K562 (cell line): ENCODE measurements around the gene PUM1.

Source experiments
- CTCF ChIP-seq, 3 experiments: IDR thresholded peaks in 2 of 3; conservative IDR thresholded peaks in 1 of 3; 2 replicates each; pipeline ENCODE4 v1.5.1; 2011 to 2012; ENCODE audit warnings: low read length in 3 of 3, mild to moderate bottlenecking in 3 of 3, control low read depth in 2 of 3, improper control_type of control experiment in 1 of 3, inconsistent platforms in 1 of 3, low read depth in 1 of 3, mixed read lengths in 1 of 3, moderate library complexity in 1 of 3; ENCODE audit not compliant: insufficient read depth in 2 of 3
- FOXK1 ChIP-seq: sonication (generic); formaldehyde crosslinking; IDR thresholded peaks from 2 replicates; pipeline ENCODE4 v1.8.0; 2022; ENCODE audit warnings: missing genetic modification reagents, mild to moderate bottlenecking, borderline replicate concordance
- GABPB2 ChIP-seq: fragments of 250-450 bp; sonication (Bioruptor Pico); conservative IDR thresholded peaks from 2 replicates; pipeline ENCODE4 v1.5.1; 2021; ENCODE audit warnings: mild to moderate bottlenecking
- HCFC1 ChIP-seq: IDR thresholded peaks from 2 replicates; pipeline ENCODE4 v1.6.1; 2012; ENCODE audit warnings: low read depth, low read length, improper control_type of control experiment
- MTA3 ChIP-seq: fragments of 450-650 bp; formaldehyde crosslinking; IDR thresholded peaks from 2 replicates; pipeline ENCODE4 v1.6.1; 2017; ENCODE audit warnings: mild to moderate bottlenecking, borderline replicate concordance
- PURB ChIP-seq: sonication (generic); formaldehyde crosslinking; IDR thresholded peaks from 2 replicates; pipeline ENCODE4 v1.9.0; 2021; ENCODE audit warnings: low read depth, mild to moderate bottlenecking, missing genetic modification reagents
- TBL1XR1 ChIP-seq, 2 experiments: IDR thresholded peaks; 2 replicates each; pipeline ENCODE4 v1.6.1; 2012; ENCODE audit warnings: improper control_type of control experiment in 2 of 2, low read length in 2 of 2, mild to moderate bottlenecking in 1 of 2
- ZFX ChIP-seq: sonication (generic); formaldehyde crosslinking; IDR thresholded peaks from 2 replicates; pipeline ENCODE4 v1.8.0; 2022; ENCODE audit warnings: mild to moderate bottlenecking, missing genetic modification reagents, moderate library complexity
- ZNF384 ChIP-seq: IDR thresholded peaks from 2 replicates; pipeline ENCODE4 v1.6.1; 2012; ENCODE audit warnings: low read depth, low read length, improper control_type of control experiment

GRCh38 chr1:30982431-30982830 lies 83.1 kb downstream of the PUM1 start:
- TF ChIP-seq MTA3 (no peak), GABPB2 (CRISPR knock-in tag) (no peak), TBL1XR1 (IDR thresholded peaks at IDR 0.05; ENCODE audit: low read length in 2 of 2) (no peak), FOXK1 (CRISPR knock-in tag) (no peak), ZFX (CRISPR knock-in tag) (no peak), CTCF (IDR thresholded peaks at IDR 0.05 in 2 of 3, conservative IDR thresholded peaks at IDR 0.05 in 1 of 3; ENCODE audit: insufficient read depth in 2 of 3, low read depth in 1 of 3, low read length in 3 of 3) (no peak), HCFC1 (no peak), PURB (CRISPR knock-in tag) (no peak), ZNF384 (no peak)
